C1 segment of cervical spinal cord (tissue), 14 donors: Measurements from ENCODE around the gene VAPB.
"Not testable (repeated sequence)": the region's sequence is repeated elsewhere in the genome, so short reads cannot be mapped to it uniquely, and the experiment has no call there.

Experiments used
- DNase-seq, 14 donors: peaks; one replicate each; lab custom pipeline; 2025; lab: John Stamatoyannopoulos, UW

The VAPB gene

GRCh38 chr20:58407201-58407873 lies 18.3 kb downstream of the VAPB start:
- no peak for DNase-seq

- no peak for DNase-seq
These were observed 19.0 kb downstream of the VAPB start for GRCh38 chr20:58407966-58408557.

DNA sequence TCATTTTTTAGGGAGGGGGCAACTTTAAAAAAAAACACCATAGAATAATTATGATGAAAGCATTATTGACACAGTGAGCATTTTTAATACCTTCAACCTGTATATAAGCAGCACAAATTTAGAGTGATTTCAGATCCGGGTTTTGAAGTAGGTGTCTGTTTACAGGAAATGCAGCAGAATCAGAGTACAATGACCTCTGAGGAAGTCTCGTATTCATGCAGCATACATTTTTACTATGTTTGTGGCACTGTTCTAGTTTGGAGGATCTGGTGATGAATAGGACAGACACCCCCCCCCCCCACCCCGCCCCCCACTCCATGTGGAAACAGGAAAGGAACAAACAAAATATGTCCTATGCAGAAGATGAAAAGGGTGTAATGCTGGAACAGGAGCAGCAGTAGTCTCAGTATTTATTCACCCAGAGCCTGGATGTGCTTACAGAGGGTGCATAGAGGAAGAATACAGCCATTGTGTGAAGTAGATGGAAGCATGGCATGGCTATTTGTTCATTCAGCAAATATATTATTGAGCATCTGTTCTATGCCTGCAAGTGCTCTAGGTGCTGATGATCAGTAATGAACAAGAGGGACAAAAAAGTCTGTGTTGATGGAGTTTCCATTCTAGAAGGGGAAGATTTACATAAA lies 19.7 kb downstream of the VAPB start:
- peak in 3 of 14 donors; percentile 8 to 22 (median 12) for DNase-seq

- not testable (repeated sequence) for DNase-seq
These were observed 25.2 kb downstream of the VAPB start for GRCh38 chr20:58414216-58414615.

- not testable (repeated sequence) for DNase-seq
These were observed 25.8 kb downstream of the VAPB start for GRCh38 chr20:58414786-58415185.

DNA sequence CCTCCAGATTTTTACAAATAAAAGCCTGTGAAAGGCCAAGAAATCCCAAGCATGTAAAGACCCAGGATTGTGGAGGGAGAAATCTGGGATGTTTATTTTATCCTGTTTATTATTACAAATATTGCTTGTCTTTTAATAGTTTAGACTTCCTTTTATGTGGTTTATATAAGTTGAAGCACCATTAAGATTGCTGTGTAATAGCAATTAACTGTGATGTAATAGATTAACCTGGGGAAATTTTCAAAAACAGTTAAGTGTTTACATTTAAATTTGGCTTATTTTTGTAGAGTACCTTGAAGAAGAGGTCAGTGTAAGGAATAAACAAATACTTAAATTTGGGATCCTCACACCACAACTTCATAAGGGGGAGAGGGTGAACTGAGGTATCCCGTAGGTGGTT lies 27.0 kb downstream of the VAPB start:
- no peak for DNase-seq

DNA sequence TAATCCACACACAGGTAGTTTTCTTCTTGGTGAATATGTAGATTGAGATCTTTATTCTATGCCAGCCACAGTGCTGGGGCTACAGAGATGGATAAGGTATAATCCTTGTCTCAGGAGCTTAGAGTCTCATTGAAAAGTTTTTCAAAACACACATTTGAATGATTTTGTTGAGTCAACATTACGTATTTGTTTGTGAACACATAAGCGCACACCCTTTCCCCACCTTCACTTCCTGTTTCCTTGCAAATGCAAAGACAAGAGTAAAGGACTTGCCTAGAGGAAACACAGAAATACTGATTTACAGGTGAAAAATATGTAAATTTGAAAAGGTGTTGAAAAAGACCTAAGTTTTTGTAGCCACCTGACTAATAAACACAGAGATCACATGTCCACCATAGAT lies 27.8 kb downstream of the VAPB start:
- no peak for DNase-seq

DNA sequence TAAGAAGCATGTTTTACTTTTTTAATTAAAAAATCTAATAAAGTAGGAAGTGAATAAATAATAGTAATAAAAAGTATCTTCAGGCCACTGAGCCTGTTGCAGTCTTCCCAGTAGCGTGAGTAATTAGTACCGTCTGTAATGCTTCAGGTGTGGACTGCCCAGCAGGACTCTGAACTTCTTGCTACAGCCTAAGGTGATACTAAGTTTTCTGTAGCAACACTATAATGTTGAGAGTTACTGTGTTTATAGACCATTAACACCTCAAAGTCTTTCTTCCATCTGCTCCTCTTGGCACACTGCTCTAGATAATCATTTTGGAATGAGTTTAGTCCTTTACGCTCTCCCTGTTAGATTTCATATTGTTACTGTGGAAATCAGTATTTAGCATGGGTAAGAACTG lies 28.4 kb downstream of the VAPB start:
- DNase-seq: no peak

- DNase-seq: no peak
These were observed 30.1 kb downstream of the VAPB start for GRCh38 chr20:58418949-58419748.

DNA sequence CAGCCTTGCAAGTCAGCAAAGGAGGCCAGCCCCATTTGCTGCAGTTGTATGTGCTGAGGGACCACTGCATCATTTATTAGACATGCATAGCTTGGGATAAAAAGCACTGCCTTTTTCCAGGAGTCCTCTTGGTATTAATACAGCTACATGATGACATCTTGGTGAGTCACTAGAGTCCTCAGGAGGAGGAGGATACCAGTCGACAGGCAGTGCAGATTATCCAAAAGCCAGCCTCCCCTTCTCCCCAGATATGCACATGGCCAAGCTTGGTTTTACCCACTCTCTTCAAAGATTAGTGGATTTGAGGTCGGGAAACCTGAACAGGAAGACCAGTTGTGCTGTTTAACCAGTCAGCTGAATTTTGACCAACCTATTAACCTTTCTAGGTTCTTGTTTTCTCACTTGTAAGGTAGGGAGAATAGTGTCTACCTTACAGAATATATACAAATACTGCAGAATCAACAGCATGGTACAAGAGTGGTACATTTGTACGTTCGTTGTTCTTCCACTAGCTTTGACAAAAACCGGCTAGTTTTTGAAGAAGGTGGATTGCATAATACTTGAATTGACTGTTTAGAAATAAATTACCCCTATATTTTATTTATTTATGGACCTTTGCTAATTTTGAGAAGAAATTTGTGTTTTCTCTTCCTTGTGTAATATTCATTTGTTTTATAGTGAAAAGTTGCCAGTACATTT lies 31.9 kb downstream of the VAPB start:
- no peak for DNase-seq

DNA sequence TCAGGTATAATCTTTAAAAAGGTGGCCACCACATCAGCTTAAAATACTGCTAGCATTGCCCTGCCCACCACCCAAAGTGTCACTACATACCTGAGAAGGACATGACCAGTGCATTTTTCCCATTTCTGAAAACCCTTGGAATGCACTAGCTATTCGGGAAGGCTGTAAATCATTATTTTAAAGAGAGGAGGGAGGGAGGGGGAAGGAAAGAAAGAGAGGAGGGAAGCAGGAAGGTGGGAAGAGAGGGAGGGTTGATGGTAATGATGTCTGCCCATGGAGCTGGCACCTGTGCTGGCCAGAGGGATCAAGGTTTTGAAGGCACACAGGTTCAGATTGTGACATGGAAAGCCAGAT lies 32.4 kb downstream of the VAPB start:
- DNase-seq: no peak

GRCh38 chr20:58424218-58424969 lies 35.4 kb downstream of the VAPB start:
- no peak for DNase-seq

DNA sequence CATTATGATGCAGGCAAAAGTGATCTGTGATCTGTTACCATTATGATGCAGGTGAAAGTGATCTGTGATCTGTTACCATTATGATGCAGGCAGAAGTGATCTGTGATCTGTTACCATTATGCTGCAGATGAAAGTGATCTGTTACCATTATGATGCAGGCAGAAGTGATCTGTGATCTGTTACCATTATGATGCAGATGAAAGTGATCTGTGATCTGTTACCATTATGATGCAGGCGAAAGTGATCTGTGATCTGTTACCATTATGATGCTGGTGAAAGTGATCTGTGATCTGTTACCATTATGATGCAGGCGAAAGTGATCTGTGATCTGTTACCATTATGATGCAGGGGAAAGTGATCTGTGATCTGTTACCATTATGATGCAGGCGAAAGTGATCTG lies 38.5 kb downstream of the VAPB start:
- DNase-seq: not testable (repeated sequence)

DNA sequence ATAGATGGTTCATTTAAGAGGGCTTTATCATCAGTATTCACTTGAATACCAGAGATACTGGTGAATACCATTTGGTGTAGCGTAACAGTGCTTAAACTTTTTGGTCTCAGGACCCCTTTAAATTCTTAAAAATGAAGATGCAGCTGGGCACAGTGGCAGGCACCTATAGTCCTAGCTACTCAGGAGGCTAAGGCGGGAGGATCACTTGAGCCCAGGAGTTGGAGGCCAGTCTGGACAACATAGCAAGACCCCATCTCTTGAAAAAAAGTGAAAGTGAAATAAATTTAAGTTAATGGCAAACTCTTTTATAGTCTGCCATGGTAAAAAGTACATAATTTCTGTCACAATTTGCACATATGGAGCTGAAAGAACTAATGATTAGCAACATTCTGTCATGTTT lies 39.3 kb downstream of the VAPB start:
- DNase-seq: no peak

DNA sequence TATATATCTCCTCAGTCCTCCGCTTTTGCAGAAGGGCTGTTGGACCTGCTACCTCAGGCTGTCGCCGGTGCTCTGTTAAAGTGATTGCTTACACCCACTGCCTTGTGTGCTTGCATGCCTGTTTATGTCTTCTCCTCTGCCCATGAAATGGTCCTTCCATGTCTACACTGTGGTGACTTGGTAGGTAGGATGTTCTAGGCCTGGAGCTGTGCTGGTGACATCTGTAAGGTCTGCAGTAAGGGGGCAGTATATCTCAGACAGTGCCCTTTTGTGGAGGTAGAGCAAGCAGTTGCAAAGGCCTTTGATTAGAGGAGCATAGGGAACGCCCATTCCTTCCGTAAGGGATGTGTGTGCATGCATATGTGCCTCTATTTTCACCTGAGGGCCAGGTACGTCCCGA lies 40.3 kb downstream of the VAPB start:
- no peak for DNase-seq

GRCh38 chr20:58431134-58431533 lies 42.1 kb downstream of the VAPB start:
- no peak for DNase-seq

DNA sequence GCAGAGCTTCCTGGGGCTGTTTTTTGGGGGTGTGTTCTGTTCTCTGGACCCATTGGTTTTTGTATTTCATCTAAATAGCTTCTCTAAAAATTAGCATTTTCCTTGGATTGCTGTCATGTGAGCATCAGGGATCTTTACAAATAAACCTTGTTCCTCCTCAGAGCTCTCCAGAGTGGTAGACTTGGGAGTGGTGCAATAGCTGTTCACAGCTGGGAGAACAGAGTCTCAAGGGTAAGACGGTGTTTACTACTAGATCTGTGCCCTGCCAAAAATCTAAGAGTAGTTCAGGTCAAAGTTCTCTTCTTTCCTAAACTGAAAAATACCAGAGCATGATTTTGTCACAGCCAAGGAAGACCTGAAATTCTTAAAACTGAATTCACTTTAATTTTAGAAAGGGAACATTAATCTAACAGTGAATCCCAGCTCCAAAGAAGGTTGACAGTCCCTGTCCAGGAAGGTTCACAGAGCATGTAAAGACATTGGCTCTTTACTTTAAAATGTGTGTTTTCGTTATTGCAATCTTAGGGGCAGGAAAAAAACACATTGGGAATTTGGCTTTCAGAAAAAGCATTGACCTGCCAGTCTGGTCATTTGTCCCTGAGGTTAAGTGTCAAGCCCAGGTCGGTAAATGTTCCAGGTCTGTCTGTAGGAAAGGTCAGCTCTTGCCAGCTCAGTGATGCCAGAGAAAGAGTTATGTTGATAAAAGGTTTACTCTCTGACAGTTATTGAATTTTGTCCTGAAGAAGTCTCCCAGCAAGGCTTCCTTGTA lies 43.3 kb downstream of the VAPB start:
- DNase-seq: no peak

- DNase-seq: no peak
These were observed 44.1 kb downstream of the VAPB start for GRCh38 chr20:58433029-58433647.

- no peak for DNase-seq
These were observed 44.7 kb downstream of the VAPB start for GRCh38 chr20:58433759-58434158.

DNA sequence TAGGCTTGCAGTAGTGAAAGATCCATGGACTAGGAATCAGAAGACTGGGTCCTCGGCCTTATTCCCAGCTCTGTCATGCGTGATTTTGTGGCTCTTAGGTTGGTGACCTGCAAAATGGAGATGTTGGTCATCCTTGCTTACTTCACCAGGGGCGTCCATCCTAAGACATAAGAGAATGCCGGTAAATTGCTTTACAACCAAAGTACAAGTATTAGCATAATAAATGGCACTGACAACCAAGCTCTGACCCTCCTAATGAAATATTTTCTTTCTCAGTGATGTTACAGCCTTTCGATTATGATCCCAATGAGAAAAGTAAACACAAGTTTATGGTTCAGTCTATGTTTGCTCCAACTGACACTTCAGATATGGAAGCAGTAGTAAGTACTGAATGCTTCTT lies 45.3 kb downstream of the VAPB start:
- no peak for DNase-seq
